Transverse colon (tissue), 4 donors: ENCODE data around the gene TAX1BP1. TPM values are rescaled to one million over a fixed set of nuclear protein-coding genes. Genes with fewer than 3 reads are reported as not detected.

Experiments used
- DNase-seq: peaks from one replicate; pipeline ENCODE4 v3.0.0-alpha.2; 2019
- H3K27ac ChIP-seq, 4 donors: fragments of 200-600 bp; sonication (generic); 2 replicates each; pipeline ENCODE4 v1.5.1; 2016 to 2018; ENCODE audit warnings: inconsistent platforms in 4 of 4
- H3K27me3 ChIP-seq: fragments of 200-600 bp; sonication (generic); 2 replicates; pipeline ENCODE4 v1.5.1; 2017; ENCODE audit warnings: inconsistent platforms
- H3K36me3 ChIP-seq, 4 donors: fragments of 200-600 bp; sonication (generic); 2 replicates each; pipeline ENCODE4 v1.5.1; 2017 to 2019; ENCODE audit warnings: inconsistent platforms in 4 of 4
- H3K4me1 ChIP-seq, 4 donors: fragments of 200-600 bp; sonication (generic); 2 replicates each; pipeline ENCODE4 v1.5.1; 2017 to 2020; ENCODE audit warnings: inconsistent platforms in 4 of 4
- H3K4me3 ChIP-seq, 4 donors: fragments of 200-600 bp; sonication (generic); 1 replicate in 1 of 4; 2 replicates in 3 of 4; pipeline versions ENCODE4 v1.5.1 to v1.6.1; 2017 to 2019; ENCODE audit warnings: inconsistent platforms in 4 of 4
- H3K9me3 ChIP-seq, 2 donors: fragments of 200-600 bp; sonication (generic); 2 replicates each; pipeline ENCODE4 v1.5.1; 2017 to 2019; ENCODE audit warnings: inconsistent platforms in 2 of 2
- CTCF ChIP-seq, 5 experiments: fragments of 200-600 bp in 3 of 5; fragments of 450-650 bp in 2 of 5; sonication (generic) in 3 of 5; IDR thresholded peaks; 1 replicate in 2 of 5; 2 replicates in 3 of 5; pipeline ENCODE4 v1.5.1; 2016 to 2017; ENCODE audit warnings: antibody characterized with exemption in 5 of 5, inconsistent platforms in 3 of 5, mild to moderate bottlenecking in 2 of 5, moderate library complexity in 1 of 5
- EP300 ChIP-seq: sonication (generic); formaldehyde crosslinking; IDR thresholded peaks from one replicate; pipeline ENCODE4 v1.6.1; 2017; ENCODE audit warnings: antibody characterized with exemption, low read depth
- POLR2A ChIP-seq: fragments of 450-650 bp; IDR thresholded peaks from one replicate; pipeline ENCODE4 v1.6.1; 2016; ENCODE audit warnings: antibody characterized with exemption, mild to moderate bottlenecking, moderate library complexity
- POLR2AphosphoS5 ChIP-seq, 3 donors: sonication (generic); formaldehyde crosslinking; IDR thresholded peaks; one replicate each; pipeline ENCODE4 v1.6.1; 2016; ENCODE audit warnings: antibody characterized with exemption in 3 of 3
- WGBS, 2 donors: methylation state at CpG; one replicate each; pipeline ENCODE4 v1.1.5; 2018; ENCODE audit warnings: low coverage in 1 of 2; 5-methylcytosine and 5-hydroxymethylcytosine counted together
- in situ Hi-C, 4 donors: fragments of 200-750 bp; cut with MboI; loops; one replicate each; pipeline versions ENCODE4 v1.15.0 to v1.15.1; 2017; ENCODE audit warnings: low sequenced_read_pairs in 3 of 4, low pct_ligation_motif_present in 1 of 4, low pct_unique_long_range_greater_than_20kb in 1 of 4
- intact Hi-C: fragments of 100-400 bp; cut with DNase I; formaldehyde crosslinking; loops from one replicate; pipeline ENCODE4 v1.15.1; 2023; ENCODE audit warnings: low total_unique reads
- total RNA-seq, 4 donors: library from RNA; depleted of rRNA; stranded (reverse); fragments of >200 nt; gene quantifications; one replicate each; pipeline ENCODE4 v1.1.0, GENCODE V29; 2016

Gene TAX1BP1
- total RNA-seq, 4 donors from 2014 or later, result 67.9 to 133 (median 123) TPM

GRCh38 chr7:27872356-27873275 lies 132.7 kb downstream of the TAX1BP1 start:
- DNase-seq, result no peak
- Histone ChIP-seq H3K27ac (no peak overlapping the region), H3K4me1 (peaks cover 5 to 32% (median 13%) of the 10 kb centered on the region in 4 donors), H3K27me3 (no peaks in the 10 kb centered on the region), H3K9me3 (no peaks in the 10 kb centered on the region), H3K36me3 (no peaks in the 10 kb centered on the region), H3K4me3 (no peak overlapping the region)
- TF ChIP-seq POLR2A, result no peak
- TF ChIP-seq EP300, result no peak
- no peak for TF ChIP-seq POLR2AphosphoS5 (IDR thresholded peaks at IDR 0.05)
- no peak for TF ChIP-seq CTCF (IDR thresholded peaks at IDR 0.05)
- intact Hi-C loops, result no loop called here
- in situ Hi-C loops, result no loop called here
- WGBS, 2 donors, result 46 to 53% methylated on average over 11 to 17 of the region's 17 CpGs

- in situ Hi-C loops (no loop called here), intact Hi-C loops (no loop called here)
- Histone ChIP-seq H3K9me3 (no peaks in the 10 kb centered on the region), H3K27me3 (no peaks in the 10 kb centered on the region), H3K27ac (peak overlapping the region in 1 of 4 donors; percentile 6), H3K36me3 (no peaks in the 10 kb centered on the region), H3K4me1 (peaks cover 5 to 32% (median 13%) of the 10 kb centered on the region in 4 donors), H3K4me3 (no peak overlapping the region)
- DNase-seq, result peak; percentile 49
- 35 to 56% methylated on average over 3 to 13 of the region's 13 CpGs for WGBS, 2 donors
- TF ChIP-seq CTCF (IDR thresholded peaks at IDR 0.05) (no peak), EP300 (no peak), POLR2A (no peak), POLR2AphosphoS5 (IDR thresholded peaks at IDR 0.05) (no peak)
Observed at GRCh38 chr7:27873981-27874957, 134.3 kb downstream of the TAX1BP1 start.

GRCh38 chr7:27875061-27875460 lies 135.1 kb downstream of the TAX1BP1 start:
- Histone ChIP-seq H3K36me3 (no peaks in the 10 kb centered on the region), H3K4me1 (peaks cover 5 to 32% (median 13%) of the 10 kb centered on the region in 4 donors), H3K9me3 (no peaks in the 10 kb centered on the region), H3K4me3 (no peak overlapping the region), H3K27ac (no peak overlapping the region), H3K27me3 (no peaks in the 10 kb centered on the region)
- in situ Hi-C loops, result no loop called here
- intact Hi-C loops, result no loop called here
- no peak for TF ChIP-seq EP300
- no peak for TF ChIP-seq CTCF (IDR thresholded peaks at IDR 0.05)
- no peak for DNase-seq
- WGBS, 2 donors, result 93 to 96% methylated on average over 9 of the region's 9 CpGs

- intact Hi-C loops, result no loop called here
- H3K4me3 ChIP-seq, result no peak overlapping the region
- TF ChIP-seq POLR2AphosphoS5 (IDR thresholded peaks at IDR 0.05) (no peak), EP300 (no peak), POLR2A (no peak), CTCF (IDR thresholded peaks at IDR 0.05) (no peak)
- H3K4me1 ChIP-seq, result peaks cover 5 to 32% (median 13%) of the 10 kb centered on the region in 4 donors
- in situ Hi-C loops, result no loop called here
- no peak overlapping the region for H3K27ac ChIP-seq
- no peaks in the 10 kb centered on the region for H3K36me3 ChIP-seq
- 94% methylated on average over 2 of the region's 2 CpGs; no CpG with 5 or more reads in 1 of the 2 donors for WGBS, 2 donors
- H3K27me3 ChIP-seq, result no peaks in the 10 kb centered on the region
- DNase-seq, result no peak
- H3K9me3 ChIP-seq, result no peaks in the 10 kb centered on the region
Observed at GRCh38 chr7:27875832-27876231, 135.9 kb downstream of the TAX1BP1 start.
